Thyroid gland (tissue), 4 donors: Measurements from ENCODE around the gene NLGN1.

ENCODE experiments used
- POLR2A ChIP-seq, 2 donors: fragments of 450-650 bp; IDR thresholded peaks; one replicate each; pipeline ENCODE4 v1.6.1; 2017; ENCODE audit warnings: antibody characterized with exemption in 2 of 2, mild to moderate bottlenecking in 2 of 2, moderate library complexity in 1 of 2
- TF ChIP-seq, protein P1 (sequence below), 6 experiments: fragments of 200-600 bp in 3 of 6; fragments of 450-650 bp in 3 of 6; sonication (generic) in 3 of 6; IDR thresholded peaks; one replicate each; pipeline ENCODE4 v1.5.1; 2016 to 2019; ENCODE audit warnings: antibody characterized with exemption in 6 of 6, mild to moderate bottlenecking in 2 of 6, inconsistent platforms in 1 of 6, moderate library complexity in 1 of 6

DNA sequence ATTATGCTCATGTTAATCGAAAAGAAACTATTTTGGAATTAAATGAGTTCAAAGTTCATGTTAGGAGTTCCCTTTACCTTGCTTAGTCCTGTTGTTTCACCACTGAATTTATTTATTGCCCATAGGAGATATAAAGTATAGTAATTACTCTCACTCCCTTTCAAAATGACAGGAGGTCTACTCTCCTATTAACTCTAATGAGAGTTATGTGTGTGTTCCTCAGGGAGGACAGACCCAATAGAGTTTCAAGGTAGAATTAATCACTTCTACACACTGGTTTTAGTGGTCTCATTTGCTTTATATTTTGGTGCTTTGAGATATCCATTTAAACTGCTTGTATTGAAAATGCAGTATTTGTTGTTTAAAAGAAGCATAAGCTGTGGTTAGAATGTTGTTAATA, 398.9 kb downstream of the NLGN1 start:
- TF ChIP-seq, protein P1, sequence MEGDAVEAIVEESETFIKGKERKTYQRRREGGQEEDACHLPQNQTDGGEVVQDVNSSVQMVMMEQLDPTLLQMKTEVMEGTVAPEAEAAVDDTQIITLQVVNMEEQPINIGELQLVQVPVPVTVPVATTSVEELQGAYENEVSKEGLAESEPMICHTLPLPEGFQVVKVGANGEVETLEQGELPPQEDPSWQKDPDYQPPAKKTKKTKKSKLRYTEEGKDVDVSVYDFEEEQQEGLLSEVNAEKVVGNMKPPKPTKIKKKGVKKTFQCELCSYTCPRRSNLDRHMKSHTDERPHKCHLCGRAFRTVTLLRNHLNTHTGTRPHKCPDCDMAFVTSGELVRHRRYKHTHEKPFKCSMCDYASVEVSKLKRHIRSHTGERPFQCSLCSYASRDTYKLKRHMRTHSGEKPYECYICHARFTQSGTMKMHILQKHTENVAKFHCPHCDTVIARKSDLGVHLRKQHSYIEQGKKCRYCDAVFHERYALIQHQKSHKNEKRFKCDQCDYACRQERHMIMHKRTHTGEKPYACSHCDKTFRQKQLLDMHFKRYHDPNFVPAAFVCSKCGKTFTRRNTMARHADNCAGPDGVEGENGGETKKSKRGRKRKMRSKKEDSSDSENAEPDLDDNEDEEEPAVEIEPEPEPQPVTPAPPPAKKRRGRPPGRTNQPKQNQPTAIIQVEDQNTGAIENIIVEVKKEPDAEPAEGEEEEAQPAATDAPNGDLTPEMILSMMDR (IDR thresholded peaks at IDR 0.05) = no peak
- TF ChIP-seq POLR2A (IDR thresholded peaks at IDR 0.05) = no peak
